Measurements from ENCODE around the gene IL22RA2. TPM values are rescaled to one million over a fixed set of nuclear protein-coding genes. Genes with fewer than 3 reads are reported as not detected.

Gene IL22RA2
- total RNA-seq, 4 donors from 2014 or later, result not detected

DNA sequence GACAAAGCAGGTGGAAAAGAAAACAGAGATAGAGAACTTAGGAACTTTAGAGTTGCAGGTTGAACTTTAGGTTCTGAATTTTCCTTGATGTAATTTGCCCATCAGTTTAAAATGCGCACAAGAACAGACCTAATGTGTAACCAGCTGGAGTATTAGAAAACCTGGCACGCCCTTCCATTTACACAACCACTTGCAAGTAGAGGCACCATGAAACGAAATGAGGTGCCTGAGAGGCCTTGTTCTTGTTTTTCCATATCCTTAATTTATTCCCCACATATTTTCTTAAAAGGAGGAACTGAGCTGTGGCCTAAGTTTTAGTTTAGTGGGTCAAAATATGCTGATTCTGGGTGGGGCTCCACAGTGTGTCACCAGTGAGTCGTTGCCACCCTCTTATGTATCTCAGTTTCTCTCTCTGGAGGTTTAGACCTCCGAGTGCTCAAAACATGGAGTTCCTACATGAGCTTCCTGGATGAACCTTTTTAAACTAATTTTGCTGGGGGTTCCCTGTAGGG is 17.2 kb upstream of the IL22RA2 start:
- 72 to 73% methylated on average over 5 of the region's 5 CpGs for WGBS, 2 donors

GRCh38 chr6:137188855-137189254 is 15.4 kb upstream of the IL22RA2 start:
- TF ChIP-seq, protein P1, sequence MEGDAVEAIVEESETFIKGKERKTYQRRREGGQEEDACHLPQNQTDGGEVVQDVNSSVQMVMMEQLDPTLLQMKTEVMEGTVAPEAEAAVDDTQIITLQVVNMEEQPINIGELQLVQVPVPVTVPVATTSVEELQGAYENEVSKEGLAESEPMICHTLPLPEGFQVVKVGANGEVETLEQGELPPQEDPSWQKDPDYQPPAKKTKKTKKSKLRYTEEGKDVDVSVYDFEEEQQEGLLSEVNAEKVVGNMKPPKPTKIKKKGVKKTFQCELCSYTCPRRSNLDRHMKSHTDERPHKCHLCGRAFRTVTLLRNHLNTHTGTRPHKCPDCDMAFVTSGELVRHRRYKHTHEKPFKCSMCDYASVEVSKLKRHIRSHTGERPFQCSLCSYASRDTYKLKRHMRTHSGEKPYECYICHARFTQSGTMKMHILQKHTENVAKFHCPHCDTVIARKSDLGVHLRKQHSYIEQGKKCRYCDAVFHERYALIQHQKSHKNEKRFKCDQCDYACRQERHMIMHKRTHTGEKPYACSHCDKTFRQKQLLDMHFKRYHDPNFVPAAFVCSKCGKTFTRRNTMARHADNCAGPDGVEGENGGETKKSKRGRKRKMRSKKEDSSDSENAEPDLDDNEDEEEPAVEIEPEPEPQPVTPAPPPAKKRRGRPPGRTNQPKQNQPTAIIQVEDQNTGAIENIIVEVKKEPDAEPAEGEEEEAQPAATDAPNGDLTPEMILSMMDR (IDR thresholded peaks at IDR 0.05), result no peak
- TF ChIP-seq POLR2A (IDR thresholded peaks at IDR 0.05) (no peak), EP300 (IDR thresholded peaks at IDR 0.05) (no peak)
- Histone ChIP-seq H3K4me1 (peaks cover 0 to 19% (median 7%) of the 10 kb centered on the region in 4 donors), H3K27me3 (no peaks in the 10 kb centered on the region), H3K27ac (no peak overlapping the region), H3K36me3 (no peaks in the 10 kb centered on the region), H3K4me3 (no peak overlapping the region), H3K9me3 (peaks cover 0 to 34% (median 0%) of the 10 kb centered on the region in 4 donors)
- no peak for DNase-seq (ENCODE audit: low spot score in 2 of 2)
- 91% methylated on average over 5 of the region's 5 CpGs for WGBS, 2 donors

More for the DNA sequence above, 17.2 kb upstream of the IL22RA2 start:
- Histone ChIP-seq H3K36me3 (no peaks in the 10 kb centered on the region), H3K27me3 (no peaks in the 10 kb centered on the region), H3K9me3 (peaks cover 0 to 16% (median 0%) of the 10 kb centered on the region in 4 donors), H3K27ac (peak overlapping the region in 2 of 4 donors; percentile 52 to 57), H3K4me3 (no peak overlapping the region), H3K4me1 (peaks cover 0 to 19% (median 7%) of the 10 kb centered on the region in 4 donors)
- DNase-seq (ENCODE audit: low spot score in 2 of 2), result no peak
- TF ChIP-seq EP300 (IDR thresholded peaks at IDR 0.05), result no peak
- no peak for TF ChIP-seq POLR2A (IDR thresholded peaks at IDR 0.05)
- TF ChIP-seq, protein P1 (IDR thresholded peaks at IDR 0.05), result no peak

- Histone ChIP-seq H3K4me3 (no peak overlapping the region), H3K9me3 (peaks cover 0 to 62% (median 4%) of the 10 kb centered on the region in 4 donors), H3K27ac (no peak overlapping the region), H3K27me3 (no peaks in the 10 kb centered on the region), H3K4me1 (no peaks in the 10 kb centered on the region), H3K36me3 (no peaks in the 10 kb centered on the region)
- WGBS, 2 donors, result 90 to 91% methylated on average over 3 of the region's 3 CpGs
- DNase-seq (ENCODE audit: low spot score in 2 of 2), result no peak
- TF ChIP-seq, protein P1 (IDR thresholded peaks at IDR 0.05), result no peak
- TF ChIP-seq POLR2A (IDR thresholded peaks at IDR 0.05) (no peak), EP300 (IDR thresholded peaks at IDR 0.05) (no peak)
Measured at GRCh38 chr6:137185290-137185689, 11.8 kb upstream of the IL22RA2 start.

- H3K4me1 ChIP-seq, result no peaks in the 10 kb centered on the region
- no peaks in the 10 kb centered on the region for H3K36me3 ChIP-seq
- H3K9me3 ChIP-seq, result peaks cover 0 to 51% (median 4%) of the 10 kb centered on the region in 4 donors
- TF ChIP-seq, protein P1 (IDR thresholded peaks at IDR 0.05), result no peak
- TF ChIP-seq POLR2A (IDR thresholded peaks at IDR 0.05), result no peak
- DNase-seq (ENCODE audit: low spot score in 2 of 2), result no peak
- H3K27ac ChIP-seq, result no peak overlapping the region
- no peak overlapping the region for H3K4me3 ChIP-seq
- no peaks in the 10 kb centered on the region for H3K27me3 ChIP-seq
Measured at GRCh38 chr6:137182654-137183073, 9.2 kb upstream of the IL22RA2 start.

DNA sequence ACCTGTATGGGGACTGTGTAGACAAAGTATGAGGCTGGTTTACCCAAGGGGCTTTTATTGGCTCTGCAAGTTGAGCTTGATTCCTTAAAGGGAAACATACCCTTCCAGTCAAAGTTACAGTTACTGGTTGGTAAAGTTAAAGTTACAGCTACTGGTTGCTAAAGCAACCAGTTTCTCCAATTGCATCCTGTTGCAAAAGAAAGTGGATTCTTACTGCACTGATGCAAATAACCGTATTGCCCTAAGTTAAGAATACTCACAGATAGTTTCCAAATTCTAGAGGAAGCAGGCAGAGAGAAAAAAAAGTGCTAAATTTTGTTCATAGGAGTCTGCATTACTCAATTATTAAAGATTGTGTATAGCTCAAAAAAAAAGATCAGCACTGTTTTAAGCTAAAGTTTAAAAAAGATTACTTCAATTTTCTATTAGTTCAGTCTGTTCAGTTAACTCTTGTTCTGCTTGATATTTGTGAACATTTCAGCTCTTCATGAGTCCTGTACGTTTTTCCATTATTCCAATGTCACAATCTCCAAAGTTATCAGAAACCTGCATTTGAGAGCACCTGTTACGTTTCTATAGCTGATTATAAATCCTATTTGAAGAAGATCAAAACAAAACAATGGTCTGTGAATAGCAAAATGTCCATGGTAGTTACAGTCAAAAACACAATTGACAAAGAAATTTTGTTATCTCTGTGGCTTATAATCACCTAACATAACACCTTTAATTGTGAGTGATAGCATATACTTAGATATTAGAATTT is 8.6 kb upstream of the IL22RA2 start:
- 84 to 85% methylated on average over 3 of the region's 3 CpGs for WGBS, 2 donors
- Histone ChIP-seq H3K27ac (no peak overlapping the region), H3K9me3 (peaks cover 0 to 51% (median 4%) of the 10 kb centered on the region in 4 donors), H3K4me3 (no peak overlapping the region), H3K4me1 (no peaks in the 10 kb centered on the region), H3K36me3 (no peaks in the 10 kb centered on the region), H3K27me3 (no peaks in the 10 kb centered on the region)
- no peak for DNase-seq (ENCODE audit: low spot score in 2 of 2)
- TF ChIP-seq, protein P1 (IDR thresholded peaks at IDR 0.05), result no peak
- TF ChIP-seq EP300 (IDR thresholded peaks at IDR 0.05) (no peak), POLR2A (IDR thresholded peaks at IDR 0.05) (no peak)

Measured in tibial nerve (tissue), 4 donors.